HepG2 (cell line): ENCODE measurements around the gene TMEM258. TPM values are rescaled to one million over a fixed set of nuclear protein-coding genes. Genes with fewer than 3 reads are reported as not detected.

Source experiments
- CCDC6 ChIP-seq: sonication (generic); formaldehyde crosslinking; IDR thresholded peaks from 2 replicates; pipeline ENCODE4 v1.8.1; 2022; ENCODE audit warnings: mild to moderate bottlenecking, missing genetic modification reagents, moderate library complexity
- FOXA1 ChIP-seq, 2 experiments: fragments of 450-650 bp in 1 of 2; sonication (generic) in 1 of 2; formaldehyde crosslinking in 1 of 2; IDR thresholded peaks; 2 replicates each; pipeline versions ENCODE4 v1.4.0 to v1.6.1; 2016 to 2020; ENCODE audit warnings: missing genetic modification reagents in 1 of 2
- FOXP4 ChIP-seq: sonication (generic); formaldehyde crosslinking; IDR thresholded peaks from 2 replicates; pipeline ENCODE4 v1.4.0; 2020; ENCODE audit warnings: missing genetic modification reagents
- GATAD2A ChIP-seq: IDR thresholded peaks from 2 replicates; pipeline ENCODE4 v1.6.1; 2016
- HDAC2 ChIP-seq: sonication (generic); formaldehyde crosslinking; IDR thresholded peaks from 2 replicates; pipeline ENCODE4 v1.4.0; 2020; ENCODE audit warnings: missing genetic modification reagents
- ISL2 ChIP-seq: sonication (generic); formaldehyde crosslinking; IDR thresholded peaks from 2 replicates; pipeline ENCODE4 v1.5.0; 2020; ENCODE audit warnings: missing genetic modification reagents
- KDM5B ChIP-seq: sonication (generic); formaldehyde crosslinking; IDR thresholded peaks from 2 replicates; pipeline ENCODE4 v1.4.0; 2020; ENCODE audit warnings: missing genetic modification reagents, mild to moderate bottlenecking, borderline replicate concordance
- MAFF ChIP-seq: IDR thresholded peaks from 2 replicates; pipeline ENCODE4 v1.6.1; 2011; ENCODE audit warnings: low read depth, low read length, improper control_type of control experiment
- MED1 ChIP-seq: sonication (generic); formaldehyde crosslinking; IDR thresholded peaks from 2 replicates; pipeline ENCODE4 v1.4.0; 2020; ENCODE audit warnings: missing genetic modification reagents
- NCOA2 ChIP-seq: sonication (generic); formaldehyde crosslinking; IDR thresholded peaks from 2 replicates; pipeline ENCODE4 v1.8.0; 2022; ENCODE audit warnings: inconsistent platforms
- PCBP1 ChIP-seq: fragments of 200-400 bp; formaldehyde crosslinking; IDR thresholded peaks from 2 replicates; pipeline ENCODE4 v1.6.1; 2017; ENCODE audit warnings: mild to moderate bottlenecking, low read depth, low read length, borderline replicate concordance
- PCBP2 ChIP-seq: fragments of 200-400 bp; formaldehyde crosslinking; optimal IDR thresholded peaks from 2 replicates; pipeline ENCODE3; 2018; ENCODE audit warnings: low read length, low read depth; ENCODE audit not compliant: poor library complexity, severe bottlenecking
- SAFB2 ChIP-seq: sonication (generic); formaldehyde crosslinking; IDR thresholded peaks from 2 replicates; pipeline ENCODE4 v1.5.1; 2020; ENCODE audit warnings: missing genetic modification reagents, low read depth, mild to moderate bottlenecking, borderline replicate concordance
- SIX4 ChIP-seq: sonication (generic); formaldehyde crosslinking; IDR thresholded peaks from 2 replicates; pipeline ENCODE4 v1.4.0; 2020; ENCODE audit warnings: missing genetic modification reagents
- SRSF4 ChIP-seq: fragments of 200-400 bp; formaldehyde crosslinking; IDR thresholded peaks from one replicate; pipeline ENCODE4 v1.6.1; 2018; ENCODE audit warnings: mild to moderate bottlenecking, low read depth, low read length, moderate library complexity; ENCODE audit not compliant: poor library complexity, severe bottlenecking
- ZNF543 ChIP-seq: sonication (generic); formaldehyde crosslinking; IDR thresholded peaks from 2 replicates; pipeline ENCODE4 v1.4.0; 2020; ENCODE audit warnings: mild to moderate bottlenecking, missing genetic modification reagents
- ZSCAN31 ChIP-seq: sonication (generic); formaldehyde crosslinking; IDR thresholded peaks from 2 replicates; pipeline ENCODE4 v1.5.0; 2020; ENCODE audit warnings: low read depth, mild to moderate bottlenecking, missing genetic modification reagents
- polyA plus RNA-seq, 8 experiments: library from polyadenylated mRNA; depleted of rRNA in 3 of 8; stranded (reverse) in 7 of 8; unstranded in 1 of 8; fragments of >200 nt; fragmentation: Illumina TruSeq in 4 of 8; extraction: Trizol in 4 of 8; gene quantifications; 2 replicates each; pipeline versions ENCODE4 v1.2.1 to v1.2.3, GENCODE V29; 2011 to 2016; ENCODE audit warnings: low read depth in 4 of 8, missing spikeins in 1 of 8, mixed read lengths in 1 of 8; ENCODE audit not compliant: insufficient read depth in 1 of 8
- total RNA-seq, 5 experiments: library from RNA; depleted of rRNA; stranded (reverse); fragments of >200 nt; fragmentation: Illumina TruSeq; extraction: Trizol; gene quantifications; 2 replicates each; pipeline ENCODE4 v1.2.3, GENCODE V29; 2016; ENCODE audit warnings: low read depth in 1 of 5
- TF ChIP-seq, protein P1 (sequence below): sonication (generic); formaldehyde crosslinking; IDR thresholded peaks from 2 replicates; pipeline ENCODE4 v1.5.1; 2020; ENCODE audit warnings: missing genetic modification reagents, mild to moderate bottlenecking, borderline replicate concordance
- TF ChIP-seq, protein P2 (sequence below): sonication (generic); formaldehyde crosslinking; IDR thresholded peaks from 2 replicates; pipeline ENCODE4 v1.8.1; 2022; ENCODE audit warnings: low read depth, mild to moderate bottlenecking, missing genetic modification reagents
- TF ChIP-seq, protein P3 (sequence below): sonication (generic); formaldehyde crosslinking; IDR thresholded peaks from 2 replicates; pipeline ENCODE4 v1.4.0; 2020; ENCODE audit warnings: mild to moderate bottlenecking, missing genetic modification reagents

Gene TMEM258
- total and polyA plus RNA-seq, 2 of the 13 experiments (the other 11 are each of a cell fraction or from before 2014, with no cell fraction given), result 175 to 424 TPM

GRCh38 chr11:61827571-61828378 is 35.4 kb upstream of the TMEM258 start, which contains the start of gene FADS2 (continued):
- TF ChIP-seq CCDC6 (CRISPR knock-in tag) (no peak), PCBP2 (no peak), SAFB2 (CRISPR knock-in tag) (no peak), KDM5B (CRISPR knock-in tag) (peak; percentile 56; the same call in 1 of the 2 replicates), ISL2 (0 out of 2 replicates have a peak, but pooled peaks have one; percentile 10), MAFF (no peak), PCBP1 (0 out of 2 replicates have a peak, but pooled peaks have one; percentile 26), ZSCAN31 (CRISPR knock-in tag) (no peak; the same call in 1 of the 2 replicates), NCOA2 (CRISPR knock-in tag) (0 out of 2 replicates have a peak, but pooled peaks have one; percentile 8), ZNF543 (CRISPR knock-in tag) (0 out of 2 replicates have a peak, but pooled peaks have one; percentile 47), MED1 (CRISPR knock-in tag) (no peak), FOXP4 (0 out of 2 replicates have a peak, but pooled peaks have one; percentile 10), FOXA1 (IDR thresholded peaks at IDR 0.05) (no peak), FOXA1 (CRISPR knock-in tag; IDR thresholded peaks at IDR 0.05) (no peak), HDAC2 (CRISPR knock-in tag) (0 out of 2 replicates have a peak, but pooled peaks have one; percentile 2), SRSF4 (no peak), SIX4 (CRISPR knock-in tag) (no peak), GATAD2A (CRISPR knock-in tag) (peak; percentile 17; the same call in 1 of the 2 replicates)
- TF ChIP-seq, protein P1, sequence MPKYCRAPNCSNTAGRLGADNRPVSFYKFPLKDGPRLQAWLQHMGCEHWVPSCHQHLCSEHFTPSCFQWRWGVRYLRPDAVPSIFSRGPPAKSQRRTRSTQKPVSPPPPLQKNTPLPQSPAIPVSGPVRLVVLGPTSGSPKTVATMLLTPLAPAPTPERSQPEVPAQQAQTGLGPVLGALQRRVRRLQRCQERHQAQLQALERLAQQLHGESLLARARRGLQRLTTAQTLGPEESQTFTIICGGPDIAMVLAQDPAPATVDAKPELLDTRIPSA (CRISPR knock-in tag), result no peak
- TF ChIP-seq, protein P2, sequence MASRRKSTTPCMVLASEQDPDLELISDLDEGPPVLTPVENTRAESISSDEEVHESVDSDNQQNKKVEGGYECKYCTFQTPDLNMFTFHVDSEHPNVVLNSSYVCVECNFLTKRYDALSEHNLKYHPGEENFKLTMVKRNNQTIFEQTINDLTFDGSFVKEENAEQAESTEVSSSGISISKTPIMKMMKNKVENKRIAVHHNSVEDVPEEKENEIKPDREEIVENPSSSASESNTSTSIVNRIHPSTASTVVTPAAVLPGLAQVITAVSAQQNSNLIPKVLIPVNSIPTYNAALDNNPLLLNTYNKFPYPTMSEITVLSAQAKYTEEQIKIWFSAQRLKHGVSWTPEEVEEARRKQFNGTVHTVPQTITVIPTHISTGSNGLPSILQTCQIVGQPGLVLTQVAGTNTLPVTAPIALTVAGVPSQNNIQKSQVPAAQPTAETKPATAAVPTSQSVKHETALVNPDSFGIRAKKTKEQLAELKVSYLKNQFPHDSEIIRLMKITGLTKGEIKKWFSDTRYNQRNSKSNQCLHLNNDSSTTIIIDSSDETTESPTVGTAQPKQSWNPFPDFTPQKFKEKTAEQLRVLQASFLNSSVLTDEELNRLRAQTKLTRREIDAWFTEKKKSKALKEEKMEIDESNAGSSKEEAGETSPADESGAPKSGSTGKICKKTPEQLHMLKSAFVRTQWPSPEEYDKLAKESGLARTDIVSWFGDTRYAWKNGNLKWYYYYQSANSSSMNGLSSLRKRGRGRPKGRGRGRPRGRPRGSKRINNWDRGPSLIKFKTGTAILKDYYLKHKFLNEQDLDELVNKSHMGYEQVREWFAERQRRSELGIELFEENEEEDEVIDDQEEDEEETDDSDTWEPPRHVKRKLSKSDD (CRISPR knock-in tag), result peak; percentile 73
- TF ChIP-seq, protein P3, sequence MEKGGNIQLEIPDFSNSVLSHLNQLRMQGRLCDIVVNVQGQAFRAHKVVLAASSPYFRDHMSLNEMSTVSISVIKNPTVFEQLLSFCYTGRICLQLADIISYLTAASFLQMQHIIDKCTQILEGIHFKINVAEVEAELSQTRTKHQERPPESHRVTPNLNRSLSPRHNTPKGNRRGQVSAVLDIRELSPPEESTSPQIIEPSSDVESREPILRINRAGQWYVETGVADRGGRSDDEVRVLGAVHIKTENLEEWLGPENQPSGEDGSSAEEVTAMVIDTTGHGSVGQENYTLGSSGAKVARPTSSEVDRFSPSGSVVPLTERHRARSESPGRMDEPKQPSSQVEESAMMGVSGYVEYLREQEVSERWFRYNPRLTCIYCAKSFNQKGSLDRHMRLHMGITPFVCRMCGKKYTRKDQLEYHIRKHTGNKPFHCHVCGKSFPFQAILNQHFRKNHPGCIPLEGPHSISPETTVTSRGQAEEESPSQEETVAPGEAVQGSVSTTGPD, result no peak
